ENCODE measurements around the gene HJURP. TPM values are rescaled to one million over a fixed set of nuclear protein-coding genes. Genes with fewer than 3 reads are reported as not detected.

Gene HJURP
- total RNA-seq, 1 donor from 2014 or later, result 7.7 TPM

- H3K27me3 Mint-ChIP-seq (ENCODE audit: unreplicated experiment), result peaks cover 18% of the 10 kb centered on the region
- no peak overlapping the region for H3K4me3 Mint-ChIP-seq (ENCODE audit: unreplicated experiment)
- H3K36me3 Mint-ChIP-seq (ENCODE audit: unreplicated experiment), result no peaks in the 10 kb centered on the region
- no peak overlapping the region for H3K27ac Mint-ChIP-seq (ENCODE audit: unreplicated experiment)
- TF ChIP-seq, protein P1, sequence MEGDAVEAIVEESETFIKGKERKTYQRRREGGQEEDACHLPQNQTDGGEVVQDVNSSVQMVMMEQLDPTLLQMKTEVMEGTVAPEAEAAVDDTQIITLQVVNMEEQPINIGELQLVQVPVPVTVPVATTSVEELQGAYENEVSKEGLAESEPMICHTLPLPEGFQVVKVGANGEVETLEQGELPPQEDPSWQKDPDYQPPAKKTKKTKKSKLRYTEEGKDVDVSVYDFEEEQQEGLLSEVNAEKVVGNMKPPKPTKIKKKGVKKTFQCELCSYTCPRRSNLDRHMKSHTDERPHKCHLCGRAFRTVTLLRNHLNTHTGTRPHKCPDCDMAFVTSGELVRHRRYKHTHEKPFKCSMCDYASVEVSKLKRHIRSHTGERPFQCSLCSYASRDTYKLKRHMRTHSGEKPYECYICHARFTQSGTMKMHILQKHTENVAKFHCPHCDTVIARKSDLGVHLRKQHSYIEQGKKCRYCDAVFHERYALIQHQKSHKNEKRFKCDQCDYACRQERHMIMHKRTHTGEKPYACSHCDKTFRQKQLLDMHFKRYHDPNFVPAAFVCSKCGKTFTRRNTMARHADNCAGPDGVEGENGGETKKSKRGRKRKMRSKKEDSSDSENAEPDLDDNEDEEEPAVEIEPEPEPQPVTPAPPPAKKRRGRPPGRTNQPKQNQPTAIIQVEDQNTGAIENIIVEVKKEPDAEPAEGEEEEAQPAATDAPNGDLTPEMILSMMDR (IDR thresholded peaks at IDR 0.05), result no peak
- peak; percentile 71 for DNase-seq (ENCODE audit: extremely low spot score, unreplicated experiment)
- peaks cover 3% of the 10 kb centered on the region for H3K9me3 Mint-ChIP-seq (ENCODE audit: unreplicated experiment)
- H3K4me1 Mint-ChIP-seq (ENCODE audit: unreplicated experiment), result no peaks in the 10 kb centered on the region
Observed at GRCh38 chr2:233799087-233799665, 55.2 kb downstream of the HJURP start.

DNA sequence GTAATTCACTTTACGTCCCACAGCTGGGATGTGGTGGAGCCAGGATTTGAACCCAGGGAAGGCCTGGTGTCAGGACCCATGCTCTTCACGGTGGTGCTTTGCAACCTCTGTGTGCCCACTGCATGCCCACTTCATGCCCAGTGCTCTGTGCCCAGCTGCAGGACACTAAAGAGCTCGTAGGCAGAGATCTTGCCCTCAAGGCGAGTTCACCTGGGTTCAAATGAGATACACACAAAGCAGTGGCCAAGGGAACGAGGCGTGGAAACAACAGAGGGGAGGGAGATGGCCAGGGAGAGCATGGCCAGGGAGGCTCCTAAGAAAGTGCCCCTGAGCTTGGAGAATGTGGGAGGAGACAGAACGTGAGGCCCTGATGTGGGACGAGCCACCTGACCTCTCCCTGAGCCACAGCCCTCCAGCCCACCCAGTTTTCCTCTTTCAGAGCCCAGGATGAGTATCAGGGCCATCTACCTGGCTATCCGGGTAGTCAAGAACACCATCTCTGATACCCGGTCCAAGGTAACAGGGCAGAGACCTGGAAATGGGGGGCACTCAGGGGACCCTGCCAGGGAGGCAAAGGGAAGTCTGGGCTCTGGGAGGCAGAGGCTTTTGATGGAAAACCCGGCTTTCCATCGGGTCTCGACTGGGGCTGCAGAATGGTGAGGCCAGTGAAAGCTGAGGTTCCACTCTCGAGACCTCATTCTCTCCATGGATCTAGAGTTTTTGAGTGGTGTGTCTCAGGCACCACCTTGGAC lies 55.8 kb downstream of the HJURP start:
- H3K27ac Mint-ChIP-seq (ENCODE audit: unreplicated experiment), result no peak overlapping the region

GRCh38 chr2:233796254-233796653 lies 58.1 kb downstream of the HJURP start:
- no peaks in the 10 kb centered on the region for H3K36me3 Mint-ChIP-seq (ENCODE audit: unreplicated experiment)
- no peaks in the 10 kb centered on the region for H3K4me1 Mint-ChIP-seq (ENCODE audit: unreplicated experiment)
- H3K27ac Mint-ChIP-seq (ENCODE audit: unreplicated experiment), result no peak overlapping the region
- no peak overlapping the region for H3K4me3 Mint-ChIP-seq (ENCODE audit: unreplicated experiment)
- peaks cover 3% of the 10 kb centered on the region for H3K9me3 Mint-ChIP-seq (ENCODE audit: unreplicated experiment)
- TF ChIP-seq, protein P1 (IDR thresholded peaks at IDR 0.05), result no peak
- DNase-seq (ENCODE audit: extremely low spot score, unreplicated experiment), result no peak
- peaks cover 3% of the 10 kb centered on the region for H3K27me3 Mint-ChIP-seq (ENCODE audit: unreplicated experiment)

More for the DNA sequence above, 55.8 kb downstream of the HJURP start:
- peaks cover 12% of the 10 kb centered on the region for H3K27me3 Mint-ChIP-seq (ENCODE audit: unreplicated experiment)
- H3K36me3 Mint-ChIP-seq (ENCODE audit: unreplicated experiment), result no peaks in the 10 kb centered on the region
- peak; percentile 66 for DNase-seq (ENCODE audit: extremely low spot score, unreplicated experiment)
- TF ChIP-seq, protein P1 (IDR thresholded peaks at IDR 0.05), result no peak
- no peaks in the 10 kb centered on the region for H3K4me1 Mint-ChIP-seq (ENCODE audit: unreplicated experiment)
- peaks cover 3% of the 10 kb centered on the region for H3K9me3 Mint-ChIP-seq (ENCODE audit: unreplicated experiment)
- no peak overlapping the region for H3K4me3 Mint-ChIP-seq (ENCODE audit: unreplicated experiment)

- peaks cover 5% of the 10 kb centered on the region for H3K27me3 Mint-ChIP-seq (ENCODE audit: unreplicated experiment)
- no peaks in the 10 kb centered on the region for H3K36me3 Mint-ChIP-seq (ENCODE audit: unreplicated experiment)
- H3K27ac Mint-ChIP-seq (ENCODE audit: unreplicated experiment), result no peak overlapping the region
- TF ChIP-seq, protein P1 (IDR thresholded peaks at IDR 0.05), result no peak
- H3K9me3 Mint-ChIP-seq (ENCODE audit: unreplicated experiment), result peaks cover 3% of the 10 kb centered on the region
- no peak overlapping the region for H3K4me3 Mint-ChIP-seq (ENCODE audit: unreplicated experiment)
- peak; percentile 80 for DNase-seq (ENCODE audit: extremely low spot score, unreplicated experiment)
- H3K4me1 Mint-ChIP-seq (ENCODE audit: unreplicated experiment), result no peaks in the 10 kb centered on the region
Observed at GRCh38 chr2:233795735-233796171, 58.6 kb downstream of the HJURP start.

GRCh38 chr2:233794128-233794658 lies 60.1 kb downstream of the HJURP start:
- DNase-seq (ENCODE audit: extremely low spot score, unreplicated experiment), result peak; percentile 65
- Mint-ChIP-seq H3K4me1 (ENCODE audit: unreplicated experiment) (no peaks in the 10 kb centered on the region), H3K4me3 (ENCODE audit: unreplicated experiment) (no peak overlapping the region), H3K36me3 (ENCODE audit: unreplicated experiment) (no peaks in the 10 kb centered on the region), H3K27me3 (ENCODE audit: unreplicated experiment) (peaks cover 7% of the 10 kb centered on the region), H3K27ac (ENCODE audit: unreplicated experiment) (no peak overlapping the region), H3K9me3 (ENCODE audit: unreplicated experiment) (no peaks in the 10 kb centered on the region)
- TF ChIP-seq, protein P1 (IDR thresholded peaks at IDR 0.05), result no peak

Measured in osteocyte (in vitro differentiated cells).